ENCODE results near the gene ECSCR.

GRCh38 chr5:139431706-139432105, 30.8 kb downstream of the ECSCR start:
- TF ChIP-seq CTCF (IDR thresholded peaks at IDR 0.05) (no peak), ZFX (IDR thresholded peaks at IDR 0.05; ENCODE audit: borderline replicate concordance) (no peak)
